Measurements from ENCODE around the gene TMEM229B.

TMEM229B gene

GRCh38 chr14:67447033-67447381 lies 41.5 kb downstream of the TMEM229B start:
- DNase-seq = no peak

GRCh38 chr14:67446371-67447032 lies 42.0 kb downstream of the TMEM229B start:
- DNase-seq = no peak

GRCh38 chr14:67444395-67444794 lies 44.1 kb downstream of the TMEM229B start:
- DNase-seq = no peak

- no peak for DNase-seq
Observed at GRCh38 chr14:67442139-67442906, 46.2 kb downstream of the TMEM229B start.

- DNase-seq = no peak
Observed at GRCh38 chr14:67441672-67442071, 46.8 kb downstream of the TMEM229B start.

GRCh38 chr14:67441256-67441655 lies 47.3 kb downstream of the TMEM229B start:
- no peak for DNase-seq

- no peak for DNase-seq
Observed at GRCh38 chr14:67440513-67440912, 48.0 kb downstream of the TMEM229B start.

- DNase-seq = no peak
Observed at GRCh38 chr14:67438969-67439368, 49.6 kb downstream of the TMEM229B start.

GRCh38 chr14:67436006-67436866 lies 52.3 kb downstream of the TMEM229B start:
- DNase-seq = no peak

GRCh38 chr14:67435603-67436002 lies 52.9 kb downstream of the TMEM229B start:
- no peak for DNase-seq

- no peak for DNase-seq
Observed at GRCh38 chr14:67432050-67432564, 56.4 kb downstream of the TMEM229B start.

- DNase-seq = no peak
Observed at GRCh38 chr14:67429510-67430205, 58.9 kb downstream of the TMEM229B start.

- DNase-seq = no peak
Observed at GRCh38 chr14:67428501-67429031, 60.0 kb downstream of the TMEM229B start.

- peak; percentile 66 for DNase-seq
Observed at GRCh38 chr14:67426983-67427606, 61.4 kb downstream of the TMEM229B start.

- no peak for DNase-seq
Observed at GRCh38 chr14:67426161-67426560, 62.4 kb downstream of the TMEM229B start.

- no peak for DNase-seq
Observed at GRCh38 chr14:67425608-67426007, 62.9 kb downstream of the TMEM229B start.

- DNase-seq = no peak
Observed at GRCh38 chr14:67424539-67424938, 64.0 kb downstream of the TMEM229B start.

- no peak for DNase-seq
Observed at GRCh38 chr14:67423424-67423823, 65.1 kb downstream of the TMEM229B start.

GRCh38 chr14:67421356-67422224 lies 66.9 kb downstream of the TMEM229B start:
- no peak for DNase-seq
